Pons (tissue), 1 donor: ENCODE data around the gene MOGAT1.
A peak's percentile ranks its signal among the peaks of the same experiment; 100 is the strongest.

Experiments used
- DNase-seq: peaks from one replicate; pipeline ENCODE4 v3.0.0-alpha.2; 2016; ENCODE audit warnings: low spot score

MOGAT1 gene, protein sequence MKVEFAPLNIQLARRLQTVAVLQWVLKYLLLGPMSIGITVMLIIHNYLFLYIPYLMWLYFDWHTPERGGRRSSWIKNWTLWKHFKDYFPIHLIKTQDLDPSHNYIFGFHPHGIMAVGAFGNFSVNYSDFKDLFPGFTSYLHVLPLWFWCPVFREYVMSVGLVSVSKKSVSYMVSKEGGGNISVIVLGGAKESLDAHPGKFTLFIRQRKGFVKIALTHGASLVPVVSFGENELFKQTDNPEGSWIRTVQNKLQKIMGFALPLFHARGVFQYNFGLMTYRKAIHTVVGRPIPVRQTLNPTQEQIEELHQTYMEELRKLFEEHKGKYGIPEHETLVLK

DNA sequence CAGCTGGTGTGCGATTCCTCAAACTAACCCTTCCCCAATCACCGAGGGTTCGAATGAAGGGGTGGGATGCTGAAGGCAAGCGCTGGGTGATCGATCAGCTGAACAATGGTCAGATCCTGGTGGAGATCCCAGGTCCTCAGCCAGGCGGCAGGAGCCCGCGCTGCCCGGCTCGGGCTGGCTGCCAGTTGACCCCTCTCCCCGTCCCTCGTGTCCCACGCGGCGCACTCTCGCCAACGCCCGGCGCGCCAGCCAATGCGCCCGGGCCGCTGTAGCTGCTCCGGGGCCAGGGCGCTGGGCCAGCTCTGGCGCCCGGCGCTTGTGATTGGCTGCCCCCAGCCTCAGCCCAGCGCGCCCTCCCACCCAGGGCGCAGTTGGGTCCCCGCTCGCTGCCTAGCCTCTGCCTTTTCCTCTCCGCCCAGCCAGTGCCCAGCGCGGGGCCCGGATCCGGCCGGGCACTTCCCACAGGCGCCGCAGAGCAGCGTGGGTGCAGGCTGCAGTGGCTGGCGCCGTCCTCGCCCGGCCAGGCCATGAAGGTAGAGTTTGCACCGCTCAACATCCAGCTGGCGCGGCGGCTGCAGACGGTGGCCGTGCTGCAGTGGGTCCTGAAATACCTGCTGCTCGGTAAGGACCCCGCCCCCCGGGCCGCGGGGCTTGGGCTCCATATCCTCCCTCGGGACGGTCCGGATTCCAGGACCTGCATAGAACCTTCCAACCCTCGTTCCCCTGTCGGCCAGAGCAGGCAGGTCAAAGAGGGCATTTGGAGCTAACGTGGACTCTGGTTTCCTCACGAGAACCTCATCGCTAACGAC lies at the start of gene MOGAT1:
Gene MOGAT1, plus strand, starts transcription at position 400 of the 809 bp plus-strand sequence. Its CDS starts 128 bp downstream, at position 528.
- DNase-seq = no peak

DNA sequence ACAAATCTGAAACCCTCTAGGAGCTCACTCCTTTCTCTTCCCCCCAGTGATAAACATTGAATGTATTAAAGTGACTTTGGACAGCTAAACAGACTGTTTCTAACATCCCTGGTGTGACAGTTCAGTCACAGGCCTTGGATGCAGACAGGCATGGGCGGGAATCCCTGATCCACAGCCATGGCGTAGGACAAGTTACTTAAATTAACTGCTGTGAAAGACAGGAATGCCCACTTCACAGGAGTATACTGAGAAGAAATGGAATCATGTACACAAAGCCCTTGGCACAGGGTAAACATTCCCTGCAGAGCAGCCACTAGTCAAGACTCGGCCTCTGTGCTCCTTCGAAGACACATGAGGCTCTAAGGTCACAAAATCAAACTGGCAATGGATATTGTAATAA lies 49.6 kb upstream of the MOGAT1 start:
- no peak for DNase-seq

DNA sequence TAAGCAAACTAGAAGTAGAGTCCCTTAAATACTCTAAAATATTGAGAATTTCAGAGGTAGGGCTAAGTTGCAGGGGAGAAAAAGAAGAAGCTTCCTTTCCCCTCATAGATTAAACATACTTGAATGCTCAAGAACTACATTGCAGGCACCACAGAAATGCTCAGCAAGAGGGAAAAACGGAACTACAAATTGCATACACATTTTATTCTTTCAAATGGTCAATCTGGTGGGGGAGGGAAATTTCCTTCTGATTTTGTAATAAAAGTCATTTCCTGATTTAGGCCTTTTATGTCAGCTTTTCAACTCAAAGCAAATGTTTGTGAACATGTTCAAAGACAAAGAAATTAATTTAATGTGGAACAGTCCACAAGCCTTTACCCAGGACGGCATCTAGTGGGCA lies 48.5 kb upstream of the MOGAT1 start:
- DNase-seq = no peak

DNA sequence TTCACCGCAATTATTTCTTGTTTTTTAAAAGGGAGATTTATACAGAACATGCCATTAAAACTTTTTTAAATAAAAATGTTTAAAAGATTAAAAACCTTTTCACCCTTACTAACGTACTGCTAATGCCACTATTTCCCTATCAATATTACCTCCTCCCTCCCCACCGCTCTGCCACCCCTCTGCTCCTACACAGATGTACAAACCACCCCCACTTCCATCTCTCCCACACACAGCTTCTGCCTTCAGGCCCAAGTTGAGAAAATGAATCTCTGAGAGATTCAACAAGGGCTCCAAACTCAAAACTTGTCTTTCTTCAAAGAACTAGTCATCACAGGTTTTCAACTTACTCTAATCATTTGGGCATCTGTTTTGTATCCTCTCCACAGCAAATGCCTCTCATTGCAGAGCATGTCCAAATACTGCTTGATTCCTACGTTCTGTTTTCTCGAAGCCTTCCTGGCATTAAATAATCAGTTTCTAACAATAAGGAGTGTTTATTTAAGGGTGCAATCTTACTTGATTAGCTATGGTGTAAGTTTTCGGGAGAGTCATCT lies 47.6 kb upstream of the MOGAT1 start:
- DNase-seq = no peak

DNA sequence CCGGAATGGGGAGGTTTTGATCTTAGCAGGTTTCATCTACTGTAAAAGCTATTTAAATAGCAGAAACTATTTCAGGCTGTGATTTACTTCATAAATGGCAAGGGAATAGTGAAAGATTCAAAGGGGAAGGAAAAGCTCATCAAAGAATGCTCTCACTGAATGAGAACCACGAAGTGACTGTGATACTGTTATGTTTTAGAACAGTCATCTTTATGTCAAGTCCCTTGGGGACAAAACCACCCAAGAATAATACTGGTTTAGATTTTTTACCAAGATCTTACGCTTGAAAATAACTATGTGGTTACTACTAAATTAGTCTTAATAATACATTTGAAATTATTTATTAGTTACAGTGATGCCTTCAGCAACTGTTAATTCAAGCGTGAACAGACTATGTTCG lies 43.7 kb upstream of the MOGAT1 start:
- no peak for DNase-seq

DNA sequence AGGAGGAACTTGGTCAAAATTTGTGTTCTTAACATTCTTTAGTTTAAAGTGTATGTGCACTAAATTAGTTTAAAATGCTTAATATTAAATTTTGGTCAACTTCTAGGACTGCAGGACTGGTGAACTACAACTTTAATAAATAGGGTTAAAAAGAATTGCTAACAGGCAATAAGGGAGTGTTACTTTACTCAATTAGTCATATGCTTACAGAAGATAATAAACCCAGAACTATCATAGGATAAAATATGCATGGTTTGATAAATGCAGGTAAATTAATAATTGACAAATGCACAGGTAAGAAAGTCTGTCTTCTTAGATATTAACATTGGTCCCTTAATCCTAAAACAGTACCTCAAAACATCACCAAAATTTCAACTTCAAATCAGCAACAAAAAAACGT lies 36.2 kb upstream of the MOGAT1 start:
- DNase-seq = no peak

DNA sequence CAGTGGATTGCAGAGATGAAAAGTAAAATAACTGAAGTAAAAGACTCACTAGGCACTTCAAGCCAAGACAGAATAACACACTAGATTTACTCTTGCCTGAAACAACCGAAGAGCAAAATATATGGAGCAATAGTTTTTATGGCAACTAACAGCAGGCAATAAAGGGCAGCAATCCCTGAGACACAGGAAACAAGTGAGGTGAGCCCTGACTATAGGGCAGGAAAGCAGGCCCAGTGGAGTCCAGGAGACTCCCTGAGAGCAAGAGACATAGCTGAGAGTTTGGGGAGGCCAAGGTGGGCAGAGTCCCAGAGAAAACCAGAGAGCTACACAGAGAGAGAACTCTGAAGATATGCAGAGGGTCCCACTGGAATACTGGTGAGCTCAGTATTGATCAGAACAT lies 34.4 kb upstream of the MOGAT1 start:
- DNase-seq = no peak

DNA sequence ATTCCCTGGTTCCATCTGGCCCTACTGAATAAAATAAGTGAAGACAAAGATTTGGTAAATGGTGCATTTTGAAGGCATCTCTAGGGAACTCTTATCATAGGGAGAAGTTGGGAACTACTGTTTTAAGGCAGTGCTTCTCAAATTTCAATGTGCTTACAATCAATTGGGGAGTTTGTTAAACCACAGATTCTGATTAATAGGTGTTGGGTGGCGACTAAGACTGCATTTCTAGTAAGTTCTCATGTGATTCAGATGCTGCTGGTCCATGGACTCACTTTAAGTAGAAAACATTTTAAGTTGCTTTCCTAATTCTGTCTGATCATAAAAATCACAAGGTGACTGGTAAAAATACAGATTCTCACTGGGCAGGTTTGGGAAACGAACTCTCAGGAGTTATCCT lies 30.1 kb upstream of the MOGAT1 start:
- no peak for DNase-seq

DNA sequence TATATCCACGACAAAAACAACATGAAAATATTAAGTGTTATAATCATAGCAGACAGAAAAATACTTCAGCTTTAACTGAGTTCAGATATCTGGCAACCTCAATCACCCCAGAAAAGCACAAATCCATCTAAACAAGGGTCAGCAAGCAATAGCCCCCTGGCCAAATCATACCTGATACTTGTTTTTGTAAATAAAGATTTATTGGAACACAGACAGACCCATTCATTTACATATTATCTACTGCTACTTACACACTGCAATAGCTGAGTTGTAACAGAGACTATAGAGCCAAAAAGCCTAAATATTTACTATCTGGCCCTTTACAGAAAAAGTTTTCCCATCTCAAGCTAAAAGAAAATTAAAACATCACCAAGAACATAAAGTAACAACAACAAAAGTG lies 28.3 kb upstream of the MOGAT1 start:
- DNase-seq = no peak

DNA sequence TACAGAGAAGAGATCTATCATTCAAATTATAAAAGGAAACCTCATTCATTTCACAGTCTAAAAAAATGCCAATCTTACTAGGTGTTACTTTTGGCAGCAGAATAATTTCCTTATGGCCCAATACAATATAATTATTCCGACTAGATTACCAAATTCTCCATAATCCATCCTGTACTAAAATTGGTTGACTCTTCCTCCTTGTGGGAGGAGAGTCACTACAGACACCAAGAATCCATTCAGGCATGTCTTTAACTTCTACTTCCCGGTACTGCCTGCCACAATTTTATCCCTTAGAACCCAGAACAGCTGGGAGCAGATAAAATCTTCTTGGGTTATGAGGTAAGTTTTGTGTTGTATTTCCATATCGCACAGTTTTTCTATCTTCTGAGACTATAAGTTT lies 25.4 kb upstream of the MOGAT1 start:
- DNase-seq = no peak

DNA sequence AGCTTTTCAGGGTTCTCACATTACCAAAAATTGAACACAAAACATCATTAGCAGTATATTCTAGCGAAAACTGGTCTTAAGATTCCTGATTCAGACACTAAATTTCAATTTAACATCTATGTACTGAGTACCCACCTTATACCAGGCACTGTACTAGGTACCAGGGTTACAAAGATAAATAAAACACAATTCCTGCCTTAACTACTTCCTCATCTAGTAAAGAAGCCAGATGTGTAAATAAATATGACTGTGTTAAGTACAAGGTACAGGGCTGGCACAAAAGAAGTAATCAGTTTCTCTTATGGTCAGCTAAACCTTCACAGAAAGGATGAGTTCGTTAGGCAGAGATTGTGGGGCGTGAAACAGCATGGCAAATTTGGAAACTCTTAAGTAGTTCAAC lies 21.7 kb upstream of the MOGAT1 start:
- DNase-seq = no peak

DNA sequence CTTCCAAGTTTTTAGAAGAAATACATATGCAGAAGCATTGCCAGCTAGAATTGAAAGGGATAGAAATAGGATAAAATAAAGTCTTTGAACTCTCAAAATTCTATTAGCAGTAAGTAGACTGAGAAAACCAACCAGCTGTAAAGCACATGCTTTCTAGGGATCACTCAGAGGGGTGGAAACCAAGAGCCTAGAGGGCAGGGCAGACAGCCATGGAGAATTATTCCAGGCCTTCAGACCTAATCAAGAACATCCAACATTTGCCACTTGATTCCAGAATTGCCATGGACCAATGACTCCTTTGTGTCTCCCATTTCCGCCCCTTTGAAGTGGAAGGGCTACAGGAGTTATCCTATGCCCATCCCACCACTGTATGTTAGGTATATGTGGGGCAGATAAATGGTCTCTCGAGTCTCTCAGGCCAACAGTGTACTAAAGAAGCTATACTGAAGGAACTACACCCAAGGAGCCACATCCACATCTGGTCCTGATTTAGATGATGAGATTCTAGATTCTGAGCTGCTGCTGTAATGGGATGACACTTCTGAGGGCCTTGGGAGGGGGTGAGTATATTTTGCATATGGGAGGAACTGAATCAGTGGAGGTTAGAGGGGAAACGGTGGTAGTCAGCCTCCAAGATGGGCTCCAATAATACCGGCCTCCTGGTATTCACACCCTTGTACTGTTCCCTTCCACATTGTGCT lies 19.6 kb upstream of the MOGAT1 start:
- no peak for DNase-seq

DNA sequence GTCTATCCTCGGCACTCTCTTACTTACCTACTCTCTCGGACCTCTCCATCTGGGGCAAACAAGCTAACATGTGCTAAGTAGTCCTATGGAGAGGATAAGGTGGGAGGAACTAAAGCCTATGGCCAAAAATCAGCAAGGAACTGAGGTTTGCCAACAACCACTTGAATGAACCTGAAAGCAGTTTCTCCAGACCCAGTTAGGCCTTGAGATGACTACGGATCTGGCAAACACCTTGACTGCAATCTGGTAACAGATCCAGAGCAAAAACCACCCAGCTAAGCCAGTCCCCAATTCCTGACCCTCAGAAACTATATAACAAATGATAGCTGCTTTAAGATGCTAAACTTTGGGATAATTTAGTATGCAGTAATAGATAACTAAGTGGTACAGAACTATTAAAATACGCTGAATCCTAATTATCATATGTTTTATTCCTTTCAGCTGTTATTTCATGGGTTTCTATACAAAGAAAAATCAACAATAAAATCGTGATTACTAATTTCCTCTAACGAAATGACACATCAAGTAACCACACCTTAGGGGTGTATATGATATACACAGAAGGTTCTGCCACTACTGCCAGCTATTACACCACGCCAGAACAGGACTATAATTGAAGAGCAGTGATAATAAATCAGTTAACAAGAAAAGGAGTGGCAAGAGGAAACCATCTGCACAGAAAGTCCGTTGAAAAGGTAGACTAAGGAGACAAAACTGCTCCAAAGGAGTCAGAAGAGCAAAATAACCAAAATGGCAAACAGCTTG lies 18.8 kb upstream of the MOGAT1 start:
- DNase-seq = no peak

DNA sequence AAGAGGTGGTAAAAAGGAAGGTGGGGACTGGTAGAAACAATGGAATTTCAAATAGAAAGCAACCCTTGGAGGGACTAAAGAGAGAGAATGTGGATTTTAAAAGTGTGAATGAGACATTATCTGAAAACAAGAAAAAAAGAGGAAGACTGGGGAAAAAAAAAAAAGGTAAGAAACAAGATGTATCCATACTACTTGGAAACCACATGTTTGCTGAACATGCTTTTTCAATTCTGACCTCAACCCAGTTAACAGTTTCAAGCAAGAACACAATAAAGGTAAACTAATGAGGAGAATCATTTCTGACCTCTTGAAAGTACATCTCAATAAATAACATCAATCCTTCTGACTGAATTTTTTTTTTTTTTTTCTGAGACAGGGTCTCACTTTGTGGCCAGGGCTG lies 18.2 kb upstream of the MOGAT1 start:
- DNase-seq = no peak

DNA sequence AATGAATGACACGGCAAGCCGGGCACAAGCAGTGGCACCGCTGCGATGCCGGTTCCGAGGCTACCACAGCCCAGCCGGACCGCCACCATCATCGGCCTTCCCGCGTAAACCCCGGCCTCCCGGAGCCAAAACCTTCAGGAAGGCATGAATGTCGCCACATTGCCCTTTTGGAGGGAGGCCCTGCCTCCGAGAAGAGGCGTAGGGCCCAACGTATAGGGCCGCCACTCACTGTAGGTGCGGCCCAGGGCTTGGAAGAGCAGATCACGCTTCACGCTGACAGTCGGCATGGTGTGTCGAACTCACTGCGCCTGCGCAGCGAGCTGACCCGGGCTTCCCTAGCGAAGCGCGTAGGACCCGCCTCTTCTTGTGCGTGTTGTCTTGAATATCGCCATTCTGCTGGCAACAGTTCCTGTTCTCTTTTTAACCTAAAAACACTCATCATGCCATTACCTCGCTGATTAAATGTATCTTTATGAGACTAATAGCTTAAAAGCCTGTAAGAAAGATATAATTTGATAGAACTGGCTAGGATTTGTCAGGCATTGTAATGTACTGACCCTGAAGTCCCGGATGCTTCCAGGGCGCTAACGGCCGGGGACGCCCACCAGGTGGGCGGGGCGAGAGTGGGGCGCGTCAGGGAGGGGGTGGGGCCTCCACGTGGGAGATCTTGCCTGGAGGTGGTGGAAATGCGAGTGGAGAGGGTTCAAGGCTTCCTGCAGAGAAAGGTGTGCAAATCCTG lies 15.5 kb upstream of the MOGAT1 start, which contains the start of gene FARSB:
Gene FARSB, minus strand, starts transcription at position 306 of the 739 bp plus-strand sequence. Its CDS starts 19 bp downstream, at position 287.
- peak; percentile 98 for DNase-seq

DNA sequence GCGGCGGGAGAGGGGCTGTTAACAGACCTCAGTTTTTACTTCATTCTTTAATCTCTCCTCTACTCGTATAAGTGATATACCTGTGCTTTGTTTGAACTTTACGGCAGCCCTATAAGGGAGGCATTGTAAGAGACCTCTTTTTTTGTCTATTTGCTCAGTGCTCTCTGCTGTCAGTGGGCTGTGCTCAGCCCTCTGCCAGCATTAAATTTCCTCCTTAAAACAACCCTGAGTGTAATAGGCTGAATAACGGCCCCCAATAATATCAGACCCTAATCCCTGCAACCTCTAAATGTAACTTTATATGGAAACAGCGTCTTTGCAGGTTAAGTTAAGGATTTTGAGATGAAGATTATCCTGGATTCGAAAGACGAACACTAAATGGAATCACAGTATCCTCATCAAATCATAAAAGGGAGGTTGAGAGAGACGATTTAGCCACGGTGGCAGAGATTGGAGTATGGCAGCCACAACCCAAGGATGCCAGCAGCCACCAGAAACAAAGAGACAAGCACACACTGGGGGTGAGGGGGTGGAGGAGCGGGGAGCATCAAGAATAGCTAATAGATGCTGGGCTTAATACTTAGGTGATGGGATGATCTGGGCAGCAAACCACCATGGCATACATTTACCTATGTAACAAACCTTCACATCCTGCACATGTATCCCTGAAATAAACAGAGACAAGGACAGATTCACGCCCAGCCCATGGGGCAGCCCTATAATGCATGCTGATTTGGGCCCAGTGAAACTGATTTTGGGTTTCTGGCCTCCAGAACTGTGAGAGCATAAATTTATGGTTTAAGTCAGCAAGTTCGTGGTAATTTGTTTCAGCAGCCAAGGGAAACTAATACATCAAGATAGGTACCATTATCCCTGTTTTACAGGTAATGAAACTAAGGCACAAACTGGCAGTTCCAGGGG lies 14.7 kb upstream of the MOGAT1 start:
- DNase-seq = no peak

DNA sequence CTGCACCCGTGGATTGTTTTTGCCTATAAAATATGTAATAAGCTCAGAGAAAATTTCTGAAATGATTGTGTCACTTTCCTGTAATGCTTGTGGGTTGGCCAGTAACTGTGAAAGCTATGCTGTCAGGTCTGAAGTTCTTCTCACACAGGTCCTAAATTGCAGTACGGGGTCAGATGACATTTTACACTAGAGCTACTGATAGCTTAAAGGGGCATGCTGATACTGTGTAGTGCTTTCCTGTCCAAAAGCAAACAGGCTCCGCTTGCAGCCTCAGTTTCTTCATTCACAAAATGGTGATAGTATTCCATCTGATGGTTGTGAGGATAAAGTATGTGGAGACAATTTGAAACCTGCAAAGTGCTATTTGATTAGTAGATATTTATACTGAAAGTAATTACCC lies 8.0 kb upstream of the MOGAT1 start:
- DNase-seq = no peak

DNA sequence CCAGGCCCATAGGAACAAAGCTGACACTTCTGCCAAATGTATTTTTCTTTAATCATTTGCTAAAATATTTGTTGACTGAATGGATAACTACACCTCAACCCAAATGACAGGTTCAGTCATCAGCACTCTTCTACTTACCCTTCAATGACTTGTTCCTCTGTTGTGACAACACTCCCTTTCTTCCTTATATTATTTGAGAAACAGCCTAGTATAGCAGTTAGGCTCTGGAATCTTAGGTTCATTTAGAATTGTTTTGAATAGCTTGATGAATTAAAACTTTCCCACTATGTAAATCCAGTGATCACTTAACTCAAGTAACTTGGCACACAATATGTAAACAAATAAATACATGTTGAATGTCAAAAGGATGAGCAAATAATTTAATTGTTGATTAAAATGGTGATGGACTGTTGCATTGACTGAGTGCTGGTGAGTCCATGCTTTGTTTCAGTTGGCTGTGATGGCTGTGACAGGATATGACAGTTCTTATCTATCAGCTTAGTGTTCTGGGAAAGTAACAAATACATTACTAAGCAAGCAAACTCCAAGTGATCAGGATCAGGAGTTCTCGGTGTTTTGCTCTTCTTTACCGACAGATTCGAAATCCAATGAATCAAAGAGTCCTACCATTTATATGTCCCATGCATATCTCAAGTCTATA lies 2.8 kb upstream of the MOGAT1 start:
- DNase-seq = no peak

DNA sequence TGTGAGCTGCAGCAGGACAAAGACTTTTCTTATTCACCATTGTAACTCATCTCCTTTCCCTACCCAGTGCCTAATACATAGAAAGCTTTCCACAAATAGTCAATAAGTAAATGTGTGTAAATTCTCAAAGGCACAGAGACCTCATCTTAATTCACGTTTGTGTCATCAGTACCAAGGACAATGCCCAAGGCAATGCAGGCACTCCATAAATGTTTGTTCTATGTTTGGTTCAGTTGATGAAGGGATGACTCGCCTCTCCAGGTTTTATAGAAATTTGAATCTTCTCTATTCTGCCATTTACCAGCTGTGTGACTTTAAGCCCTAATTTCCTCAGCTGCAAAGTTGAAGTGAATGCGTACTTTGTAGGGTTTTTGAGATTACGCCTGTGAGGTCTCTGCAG lies 2.1 kb upstream of the MOGAT1 start:
- no peak for DNase-seq
